Spleen (tissue), 7 donors: ENCODE results near the gene CABP1.

Source experiments
- POLR2A ChIP-seq, 3 donors: fragments of 450-650 bp; IDR thresholded peaks; one replicate each; pipeline ENCODE4 v1.5.1; 2017; ENCODE audit warnings: antibody characterized with exemption in 3 of 3, mild to moderate bottlenecking in 1 of 3
- TF ChIP-seq, protein P1 (sequence below), 11 experiments: fragments of 200-600 bp in 7 of 11; fragments of 450-650 bp in 4 of 11; sonication (generic) in 4 of 11; IDR thresholded peaks in 8 of 11; conservative IDR thresholded peaks in 3 of 11; 1 replicate in 7 of 11; 2 replicates in 4 of 11; pipeline versions ENCODE4 v1.4.0 to v1.8.0; 2016 to 2021; ENCODE audit warnings: antibody characterized with exemption in 11 of 11, inconsistent platforms in 4 of 11, mild to moderate bottlenecking in 1 of 11
- donor health status: DM: no; HTN: no; CAD: no; lungs with moderate emphysema.
- donor health status: DM: no; HTN: no; CAD: no.
- donor health status: DM: no; HTN: no; CAD: no.

DNA sequence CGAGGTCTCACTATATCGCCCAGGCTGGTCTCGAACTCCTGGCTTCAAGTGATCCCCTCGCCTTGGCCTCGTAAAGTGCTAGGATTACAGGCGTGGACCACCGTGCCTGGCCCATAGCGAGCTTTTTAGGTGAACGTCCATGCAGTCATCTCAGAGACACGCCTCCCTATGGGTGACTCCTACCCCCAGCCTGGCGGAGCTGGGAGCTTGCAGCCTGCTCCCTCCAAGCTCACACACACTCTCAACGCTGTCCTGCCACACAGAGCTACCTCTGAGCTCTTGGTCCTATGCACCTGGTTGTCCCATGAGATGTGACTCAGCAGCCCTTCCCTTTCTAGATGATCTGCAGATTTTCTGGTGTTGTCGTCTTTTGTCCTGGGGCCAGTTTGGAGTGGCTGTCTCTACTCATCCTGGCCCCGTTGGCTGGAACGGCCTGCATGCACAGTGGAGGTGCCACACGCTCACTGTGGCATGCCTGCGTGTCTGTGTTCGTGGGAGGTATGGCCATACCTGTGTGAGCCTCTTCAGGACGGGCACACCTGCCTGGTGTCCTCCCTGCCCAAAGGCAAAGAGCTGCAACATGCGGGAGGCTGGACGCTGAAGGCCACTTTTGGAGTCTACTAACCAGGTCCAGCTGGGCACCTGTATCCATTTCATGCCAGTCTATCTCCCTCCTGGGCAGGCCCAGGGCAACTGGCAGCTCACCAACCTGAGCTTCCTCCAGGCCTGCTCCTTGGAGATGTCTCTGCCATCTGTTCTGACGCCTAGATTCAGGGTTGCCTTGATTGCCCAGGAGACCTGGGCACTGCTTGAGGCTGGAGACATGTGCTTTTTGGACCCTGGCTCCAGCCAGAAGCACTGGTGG lies 18.1 kb downstream of the CABP1 start:
- TF ChIP-seq, protein P1, sequence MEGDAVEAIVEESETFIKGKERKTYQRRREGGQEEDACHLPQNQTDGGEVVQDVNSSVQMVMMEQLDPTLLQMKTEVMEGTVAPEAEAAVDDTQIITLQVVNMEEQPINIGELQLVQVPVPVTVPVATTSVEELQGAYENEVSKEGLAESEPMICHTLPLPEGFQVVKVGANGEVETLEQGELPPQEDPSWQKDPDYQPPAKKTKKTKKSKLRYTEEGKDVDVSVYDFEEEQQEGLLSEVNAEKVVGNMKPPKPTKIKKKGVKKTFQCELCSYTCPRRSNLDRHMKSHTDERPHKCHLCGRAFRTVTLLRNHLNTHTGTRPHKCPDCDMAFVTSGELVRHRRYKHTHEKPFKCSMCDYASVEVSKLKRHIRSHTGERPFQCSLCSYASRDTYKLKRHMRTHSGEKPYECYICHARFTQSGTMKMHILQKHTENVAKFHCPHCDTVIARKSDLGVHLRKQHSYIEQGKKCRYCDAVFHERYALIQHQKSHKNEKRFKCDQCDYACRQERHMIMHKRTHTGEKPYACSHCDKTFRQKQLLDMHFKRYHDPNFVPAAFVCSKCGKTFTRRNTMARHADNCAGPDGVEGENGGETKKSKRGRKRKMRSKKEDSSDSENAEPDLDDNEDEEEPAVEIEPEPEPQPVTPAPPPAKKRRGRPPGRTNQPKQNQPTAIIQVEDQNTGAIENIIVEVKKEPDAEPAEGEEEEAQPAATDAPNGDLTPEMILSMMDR (IDR thresholded peaks at IDR 0.05 in 8 of 11, conservative IDR thresholded peaks at IDR 0.05 in 3 of 11), result no peak
- TF ChIP-seq POLR2A (IDR thresholded peaks at IDR 0.05), result no peak
